Measurements from ENCODE around the gene PARD3B.

Gene PARD3B

DNA sequence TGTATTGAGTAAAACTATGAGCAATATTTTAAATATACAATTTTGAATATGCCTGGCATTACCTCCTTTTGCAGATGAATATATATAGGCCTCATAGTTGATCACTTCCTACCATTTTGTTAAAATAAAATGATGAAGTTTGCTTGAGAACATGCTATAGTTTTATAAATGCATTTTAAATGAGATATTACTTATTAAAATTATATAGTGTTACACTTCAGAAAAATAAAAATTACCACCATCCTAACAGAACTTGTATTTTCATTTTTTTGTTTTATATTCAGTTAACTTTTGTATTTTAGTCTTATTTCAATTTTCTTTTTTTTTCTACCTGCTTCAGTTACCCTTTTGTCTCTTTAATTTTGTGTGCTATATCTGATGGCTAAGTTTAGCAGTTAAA lies 426.9 kb downstream of the PARD3B start:
- DNase-seq (no peak), ATAC-seq (ENCODE audit: insufficient read depth, low read depth) (no peak)

DNA sequence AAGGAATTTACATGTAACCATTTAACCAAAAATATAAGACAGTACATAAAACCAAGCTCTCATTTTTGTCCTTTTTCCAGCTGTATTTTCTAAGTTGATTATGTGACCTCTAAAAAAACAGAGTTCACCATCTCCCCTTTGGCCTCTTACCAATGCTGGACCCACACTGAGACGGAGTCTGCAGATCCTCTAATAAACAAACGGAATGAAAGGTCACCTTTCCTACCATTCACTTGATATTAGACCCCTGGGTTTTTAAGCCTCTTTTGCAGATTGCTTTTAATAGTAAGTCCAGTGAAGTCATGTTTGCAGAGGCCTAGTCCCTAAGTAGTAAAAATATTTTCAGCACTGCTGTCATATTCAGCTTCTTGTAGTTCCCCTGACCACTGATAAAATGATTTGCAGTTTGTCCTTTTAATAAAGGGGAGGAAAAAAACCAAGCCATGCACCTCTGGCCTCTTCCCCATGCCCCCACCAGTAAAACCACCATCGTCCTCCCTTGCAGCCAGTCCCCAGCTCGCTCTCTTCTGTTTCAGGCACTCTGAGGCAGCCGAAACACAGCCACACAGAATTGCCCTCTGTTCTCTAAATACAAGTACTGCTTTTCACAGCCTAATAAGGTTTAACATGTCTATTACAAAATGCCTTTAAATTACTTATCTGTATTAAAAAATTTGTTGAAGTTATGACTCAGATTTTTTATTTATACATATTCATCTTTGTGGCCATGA lies 427.5 kb downstream of the PARD3B start:
- Histone ChIP-seq H3K27me3 (ENCODE audit: insufficient read depth, low read length, poor library complexity) (no peaks in the 10 kb centered on the region), H3K9ac (ENCODE audit: low read depth, low read length) (no peak overlapping the region), H2AFZ (ENCODE audit: low read depth, low read length) (no peak overlapping the region), H3K4me2 (ENCODE audit: insufficient read depth, low read length) (no peak overlapping the region), H3K9me3 (ENCODE audit: insufficient read depth, low read length, severe bottlenecking) (no peaks in the 10 kb centered on the region), H3K27ac (ENCODE audit: low read length) (no peak overlapping the region), H3K4me1 (ENCODE audit: insufficient read depth, low read length) (no peaks in the 10 kb centered on the region), H3K36me3 (ENCODE audit: insufficient read depth, low read length) (no peaks in the 10 kb centered on the region), H3K4me3 (ENCODE audit: low read depth in 1 of 2, low read length in 2 of 2) (no peak overlapping the region), H4K20me1 (ENCODE audit: insufficient read depth, low read length) (no peaks in the 10 kb centered on the region), H3K79me2 (ENCODE audit: insufficient read depth, low read length) (no peaks in the 10 kb centered on the region)
- DNase-seq = no peak
- ATAC-seq (ENCODE audit: insufficient read depth, low read depth) = no peak
- TF ChIP-seq, protein P1, sequence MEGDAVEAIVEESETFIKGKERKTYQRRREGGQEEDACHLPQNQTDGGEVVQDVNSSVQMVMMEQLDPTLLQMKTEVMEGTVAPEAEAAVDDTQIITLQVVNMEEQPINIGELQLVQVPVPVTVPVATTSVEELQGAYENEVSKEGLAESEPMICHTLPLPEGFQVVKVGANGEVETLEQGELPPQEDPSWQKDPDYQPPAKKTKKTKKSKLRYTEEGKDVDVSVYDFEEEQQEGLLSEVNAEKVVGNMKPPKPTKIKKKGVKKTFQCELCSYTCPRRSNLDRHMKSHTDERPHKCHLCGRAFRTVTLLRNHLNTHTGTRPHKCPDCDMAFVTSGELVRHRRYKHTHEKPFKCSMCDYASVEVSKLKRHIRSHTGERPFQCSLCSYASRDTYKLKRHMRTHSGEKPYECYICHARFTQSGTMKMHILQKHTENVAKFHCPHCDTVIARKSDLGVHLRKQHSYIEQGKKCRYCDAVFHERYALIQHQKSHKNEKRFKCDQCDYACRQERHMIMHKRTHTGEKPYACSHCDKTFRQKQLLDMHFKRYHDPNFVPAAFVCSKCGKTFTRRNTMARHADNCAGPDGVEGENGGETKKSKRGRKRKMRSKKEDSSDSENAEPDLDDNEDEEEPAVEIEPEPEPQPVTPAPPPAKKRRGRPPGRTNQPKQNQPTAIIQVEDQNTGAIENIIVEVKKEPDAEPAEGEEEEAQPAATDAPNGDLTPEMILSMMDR (IDR thresholded peaks at IDR 0.05; ENCODE audit: borderline replicate concordance, extremely low read depth, low read length, poor library complexity, severe bottlenecking) = no peak

More for the DNA sequence above, 426.9 kb downstream of the PARD3B start:
- no peak for TF ChIP-seq EZH2 (IDR thresholded peaks at IDR 0.05; ENCODE audit: borderline replicate concordance, low read depth, low read length, severe bottlenecking)
- TF ChIP-seq, protein P1 (IDR thresholded peaks at IDR 0.05; ENCODE audit: borderline replicate concordance, extremely low read depth, low read length, poor library complexity, severe bottlenecking) = no peak
- H3K36me3 ChIP-seq (ENCODE audit: insufficient read depth, low read length) = no peaks in the 10 kb centered on the region
- no peak overlapping the region for H3K27ac ChIP-seq (ENCODE audit: low read length)
- H3K9ac ChIP-seq (ENCODE audit: low read depth, low read length) = no peak overlapping the region
- H3K4me3 ChIP-seq (ENCODE audit: low read depth in 1 of 2, low read length in 2 of 2) = no peak overlapping the region
- no peak overlapping the region for H3K4me2 ChIP-seq (ENCODE audit: insufficient read depth, low read length)
- H3K4me1 ChIP-seq (ENCODE audit: insufficient read depth, low read length) = no peaks in the 10 kb centered on the region
- no peaks in the 10 kb centered on the region for H3K27me3 ChIP-seq (ENCODE audit: insufficient read depth, low read length, poor library complexity)
- H3K79me2 ChIP-seq (ENCODE audit: insufficient read depth, low read length) = no peaks in the 10 kb centered on the region
- H4K20me1 ChIP-seq (ENCODE audit: insufficient read depth, low read length) = no peaks in the 10 kb centered on the region
- no peaks in the 10 kb centered on the region for H3K9me3 ChIP-seq (ENCODE audit: insufficient read depth, low read length, severe bottlenecking)
- no peak overlapping the region for H2AFZ ChIP-seq (ENCODE audit: low read depth, low read length)

DNA sequence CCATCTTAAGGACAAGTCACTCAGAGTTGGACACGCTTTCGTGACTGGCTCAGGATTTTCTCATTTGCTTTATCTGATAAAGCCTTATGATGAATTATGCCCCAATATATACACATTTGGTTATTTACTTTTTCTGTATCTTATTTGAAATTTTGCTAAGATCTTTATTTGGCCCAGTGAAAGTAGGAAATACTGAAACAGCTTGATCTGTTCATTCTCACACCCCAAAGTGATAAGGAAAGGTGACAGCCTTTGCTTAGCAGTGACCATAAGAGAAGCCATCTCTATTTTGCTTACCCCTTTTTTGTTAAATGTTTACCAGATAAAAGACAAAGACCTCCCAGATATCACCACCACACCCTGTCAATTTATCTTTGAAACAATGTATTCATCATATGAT lies 428.3 kb downstream of the PARD3B start:
- ATAC-seq (ENCODE audit: insufficient read depth, low read depth) = no peak
- Histone ChIP-seq H3K9me3 (ENCODE audit: insufficient read depth, low read length, severe bottlenecking) (no peaks in the 10 kb centered on the region), H3K4me1 (ENCODE audit: insufficient read depth, low read length) (no peaks in the 10 kb centered on the region)

More for the DNA sequence above, 428.3 kb downstream of the PARD3B start:
- TF ChIP-seq EZH2 (IDR thresholded peaks at IDR 0.05; ENCODE audit: borderline replicate concordance, low read depth, low read length, severe bottlenecking) = no peak
- TF ChIP-seq, protein P1 (IDR thresholded peaks at IDR 0.05; ENCODE audit: borderline replicate concordance, extremely low read depth, low read length, poor library complexity, severe bottlenecking) = no peak
- Histone ChIP-seq H2AFZ (ENCODE audit: low read depth, low read length) (no peak overlapping the region), H3K36me3 (ENCODE audit: insufficient read depth, low read length) (no peaks in the 10 kb centered on the region), H3K27me3 (ENCODE audit: insufficient read depth, low read length, poor library complexity) (no peaks in the 10 kb centered on the region), H3K4me3 (ENCODE audit: low read depth in 1 of 2, low read length in 2 of 2) (no peak overlapping the region), H3K27ac (ENCODE audit: low read length) (no peak overlapping the region), H4K20me1 (ENCODE audit: insufficient read depth, low read length) (no peaks in the 10 kb centered on the region), H3K4me2 (ENCODE audit: insufficient read depth, low read length) (no peak overlapping the region), H3K79me2 (ENCODE audit: insufficient read depth, low read length) (no peaks in the 10 kb centered on the region), H3K9ac (ENCODE audit: low read depth, low read length) (no peak overlapping the region)
- no peak for DNase-seq

All from DND-41 (cell line).